ENCODE results near the gene BCAT1. TPM values are rescaled to one million over a fixed set of nuclear protein-coding genes. Genes with fewer than 3 reads are reported as not detected.

The BCAT1 gene
- total and polyA plus RNA-seq, 9 of the 15 experiments (the other 6 are each of a cell fraction or from before 2014, with no cell fraction given): 38.5 to 157 (median 66.8) TPM

DNA sequence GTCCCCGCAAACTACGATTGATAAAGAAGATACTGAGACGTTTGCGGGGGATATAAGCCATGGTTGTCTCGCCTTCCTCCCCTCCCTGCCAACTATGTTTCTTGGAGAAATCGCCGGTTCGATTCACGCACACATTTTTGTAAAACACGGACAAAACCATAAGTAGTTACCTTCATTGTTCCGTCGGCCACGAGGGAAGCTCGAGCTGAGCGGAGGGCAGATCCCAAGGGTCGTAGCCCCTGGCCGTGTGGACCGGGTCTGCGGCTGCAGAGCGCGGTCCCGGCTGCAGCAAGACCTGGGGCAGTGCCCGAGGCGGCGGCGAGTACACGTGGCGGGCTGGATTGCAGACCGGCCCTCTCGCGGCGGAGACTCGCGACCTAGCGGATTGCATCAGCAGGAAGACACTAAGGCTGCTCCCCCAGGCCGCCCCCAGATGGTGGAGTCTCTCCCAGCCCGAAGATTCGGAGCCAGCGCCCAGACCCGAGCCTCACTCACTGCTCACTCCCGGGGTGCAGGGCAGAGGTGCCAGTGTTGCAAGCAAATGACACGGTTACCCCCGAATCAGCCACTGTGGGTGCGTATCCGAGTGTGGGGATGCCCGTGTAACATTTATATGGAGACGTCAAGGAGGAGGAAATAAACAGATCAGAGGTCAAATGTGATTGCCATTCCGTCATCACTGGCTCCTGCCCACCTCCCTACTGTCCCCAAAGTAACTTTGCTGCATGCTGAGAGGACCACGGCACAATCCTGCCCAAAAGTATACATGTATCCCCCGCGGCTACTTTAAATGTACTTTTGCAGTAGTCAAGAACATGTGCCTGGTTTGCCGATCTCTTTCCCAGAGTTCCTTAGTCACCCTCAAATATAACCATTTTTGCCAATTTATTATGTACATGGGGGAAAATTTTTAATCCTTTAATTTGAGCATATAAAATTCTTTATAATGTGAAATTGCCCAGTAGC lies at the start of gene BCAT1 (continued):
- TF ChIP-seq THRAP3 (IDR thresholded peaks at IDR 0.05; ENCODE audit: borderline replicate concordance) (no peak), FOXK2 (conservative IDR thresholded peaks at IDR 0.05 in 1 of 2, IDR thresholded peaks at IDR 0.05 in 1 of 2; ENCODE audit: low read depth in 2 of 2) (peak; percentile 27 to 64; a peak in 3 of 4 replicates), NRF1 (conservative IDR thresholded peaks at IDR 0.05 in 1 of 2, IDR thresholded peaks at IDR 0.05 in 1 of 2) (no peak; a peak in 1 of 4 replicates), HDAC8 (tag; IDR thresholded peaks at IDR 0.05) (no peak), MYC (IDR thresholded peaks at IDR 0.05; ENCODE audit: low read depth, low read length) (peak; percentile 100), MYC (CRISPR knock-in tag; IDR thresholded peaks at IDR 0.05; ENCODE audit: borderline replicate concordance, low read depth) (peak; percentile 98), ZNF384 (IDR thresholded peaks at IDR 0.05; ENCODE audit: low read depth, low read length) (no peak), RBFOX2 (IDR thresholded peaks at IDR 0.05; ENCODE audit: low read depth, low read length) (peak; percentile 100), SAFB (IDR thresholded peaks at IDR 0.05; ENCODE audit: borderline replicate concordance, low read depth, low read length) (no peak), SOX6 (IDR thresholded peaks at IDR 0.05) (peak; percentile 54; the same call in 1 of the 2 replicates), KLF6 (CRISPR knock-in tag; IDR thresholded peaks at IDR 0.05; ENCODE audit: borderline replicate concordance) (peak; percentile 24; the same call in 1 of the 2 replicates)
- TF ChIP-seq, protein P1, sequence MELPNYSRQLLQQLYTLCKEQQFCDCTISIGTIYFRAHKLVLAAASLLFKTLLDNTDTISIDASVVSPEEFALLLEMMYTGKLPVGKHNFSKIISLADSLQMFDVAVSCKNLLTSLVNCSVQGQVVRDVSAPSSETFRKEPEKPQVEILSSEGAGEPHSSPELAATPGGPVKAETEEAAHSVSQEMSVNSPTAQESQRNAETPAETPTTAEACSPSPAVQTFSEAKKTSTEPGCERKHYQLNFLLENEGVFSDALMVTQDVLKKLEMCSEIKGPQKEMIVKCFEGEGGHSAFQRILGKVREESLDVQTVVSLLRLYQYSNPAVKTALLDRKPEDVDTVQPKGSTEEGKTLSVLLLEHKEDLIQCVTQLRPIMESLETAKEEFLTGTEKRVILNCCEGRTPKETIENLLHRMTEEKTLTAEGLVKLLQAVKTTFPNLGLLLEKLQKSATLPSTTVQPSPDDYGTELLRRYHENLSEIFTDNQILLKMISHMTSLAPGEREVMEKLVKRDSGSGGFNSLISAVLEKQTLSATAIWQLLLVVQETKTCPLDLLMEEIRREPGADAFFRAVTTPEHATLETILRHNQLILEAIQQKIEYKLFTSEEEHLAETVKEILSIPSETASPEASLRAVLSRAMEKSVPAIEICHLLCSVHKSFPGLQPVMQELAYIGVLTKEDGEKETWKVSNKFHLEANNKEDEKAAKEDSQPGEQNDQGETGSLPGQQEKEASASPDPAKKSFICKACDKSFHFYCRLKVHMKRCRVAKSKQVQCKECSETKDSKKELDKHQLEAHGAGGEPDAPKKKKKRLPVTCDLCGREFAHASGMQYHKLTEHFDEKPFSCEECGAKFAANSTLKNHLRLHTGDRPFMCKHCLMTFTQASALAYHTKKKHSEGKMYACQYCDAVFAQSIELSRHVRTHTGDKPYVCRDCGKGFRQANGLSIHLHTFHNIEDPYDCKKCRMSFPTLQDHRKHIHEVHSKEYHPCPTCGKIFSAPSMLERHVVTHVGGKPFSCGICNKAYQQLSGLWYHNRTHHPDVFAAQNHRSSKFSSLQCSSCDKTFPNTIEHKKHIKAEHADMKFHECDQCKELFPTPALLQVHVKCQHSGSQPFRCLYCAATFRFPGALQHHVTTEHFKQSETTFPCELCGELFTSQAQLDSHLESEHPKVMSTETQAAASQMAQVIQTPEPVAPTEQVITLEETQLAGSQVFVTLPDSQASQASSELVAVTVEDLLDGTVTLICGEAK (IDR thresholded peaks at IDR 0.05): peak; percentile 45
- TF ChIP-seq, protein P1 (CRISPR knock-in tag; IDR thresholded peaks at IDR 0.05): no peak
- TF ChIP-seq, protein P2, sequence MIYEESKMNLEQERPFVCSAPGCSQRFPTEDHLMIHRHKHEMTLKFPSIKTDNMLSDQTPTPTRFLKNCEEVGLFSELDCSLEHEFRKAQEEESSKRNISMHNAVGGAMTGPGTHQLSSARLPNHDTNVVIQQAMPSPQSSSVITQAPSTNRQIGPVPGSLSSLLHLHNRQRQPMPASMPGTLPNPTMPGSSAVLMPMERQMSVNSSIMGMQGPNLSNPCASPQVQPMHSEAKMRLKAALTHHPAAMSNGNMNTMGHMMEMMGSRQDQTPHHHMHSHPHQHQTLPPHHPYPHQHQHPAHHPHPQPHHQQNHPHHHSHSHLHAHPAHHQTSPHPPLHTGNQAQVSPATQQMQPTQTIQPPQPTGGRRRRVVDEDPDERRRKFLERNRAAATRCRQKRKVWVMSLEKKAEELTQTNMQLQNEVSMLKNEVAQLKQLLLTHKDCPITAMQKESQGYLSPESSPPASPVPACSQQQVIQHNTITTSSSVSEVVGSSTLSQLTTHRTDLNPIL (CRISPR knock-in tag; IDR thresholded peaks at IDR 0.05): no peak
- TF ChIP-seq, protein P3, sequence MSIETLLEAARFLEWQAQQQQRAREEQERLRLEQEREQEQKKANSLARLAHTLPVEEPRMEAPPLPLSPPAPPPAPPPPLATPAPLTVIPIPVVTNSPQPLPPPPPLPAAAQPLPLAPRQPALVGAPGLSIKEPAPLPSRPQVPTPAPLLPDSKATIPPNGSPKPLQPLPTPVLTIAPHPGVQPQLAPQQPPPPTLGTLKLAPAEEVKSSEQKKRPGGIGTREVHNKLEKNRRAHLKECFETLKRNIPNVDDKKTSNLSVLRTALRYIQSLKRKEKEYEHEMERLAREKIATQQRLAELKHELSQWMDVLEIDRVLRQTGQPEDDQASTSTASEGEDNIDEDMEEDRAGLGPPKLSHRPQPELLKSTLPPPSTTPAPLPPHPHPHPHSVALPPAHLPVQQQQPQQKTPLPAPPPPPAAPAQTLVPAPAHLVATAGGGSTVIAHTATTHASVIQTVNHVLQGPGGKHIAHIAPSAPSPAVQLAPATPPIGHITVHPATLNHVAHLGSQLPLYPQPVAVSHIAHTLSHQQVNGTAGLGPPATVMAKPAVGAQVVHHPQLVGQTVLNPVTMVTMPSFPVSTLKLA (conservative IDR thresholded peaks at IDR 0.05): peak; percentile 99
